ENCODE data around the gene ZNF750.

Gene ZNF750

GRCh38 chr17:82814834-82815233 is 25.0 kb downstream of the ZNF750 start:
- no peak for TF ChIP-seq GLIS3 (CRISPR knock-in tag; IDR thresholded peaks at IDR 0.05)
- TF ChIP-seq CSDC2 (CRISPR knock-in tag; IDR thresholded peaks at IDR 0.05) = no peak
- TF ChIP-seq TOX (CRISPR knock-in tag; IDR thresholded peaks at IDR 0.05; ENCODE audit: borderline replicate concordance) = no peak
- TF ChIP-seq PATZ1 (CRISPR knock-in tag; IDR thresholded peaks at IDR 0.05; ENCODE audit: borderline replicate concordance) = no peak
- TF ChIP-seq ZC3H10 (CRISPR knock-in tag; IDR thresholded peaks at IDR 0.05) = no peak
- no peak for TF ChIP-seq PPARA (CRISPR knock-in tag; IDR thresholded peaks at IDR 0.05; ENCODE audit: borderline replicate concordance)
- TF ChIP-seq ZNF70 (CRISPR knock-in tag; IDR thresholded peaks at IDR 0.05) = no peak
- no peak for TF ChIP-seq RARB (CRISPR knock-in tag; IDR thresholded peaks at IDR 0.05)
- TF ChIP-seq ZNF8 (CRISPR knock-in tag; IDR thresholded peaks at IDR 0.05) = no peak
- TF ChIP-seq ZFP30 (CRISPR knock-in tag; IDR thresholded peaks at IDR 0.05) = no peak
- no peak for TF ChIP-seq ZNF565 (CRISPR knock-in tag; conservative IDR thresholded peaks at IDR 0.05; ENCODE audit: low read depth)
- no peak for TF ChIP-seq ESRRG (CRISPR knock-in tag; IDR thresholded peaks at IDR 0.05)
- no peak for TF ChIP-seq TCF4 (CRISPR knock-in tag; IDR thresholded peaks at IDR 0.05; ENCODE audit: borderline replicate concordance)
- no peak for TF ChIP-seq POU6F1 (CRISPR knock-in tag; IDR thresholded peaks at IDR 0.05; ENCODE audit: borderline replicate concordance, low read depth)
- no peak for TF ChIP-seq ARNTL (CRISPR knock-in tag; IDR thresholded peaks at IDR 0.05; ENCODE audit: borderline replicate concordance, low read depth)
- TF ChIP-seq ZFP3 (CRISPR knock-in tag; IDR thresholded peaks at IDR 0.05) = no peak
- no peak for TF ChIP-seq ISL1 (CRISPR knock-in tag; IDR thresholded peaks at IDR 0.05)
- no peak for TF ChIP-seq OSR1 (CRISPR knock-in tag; IDR thresholded peaks at IDR 0.05)
- TF ChIP-seq BACH2 (CRISPR knock-in tag; IDR thresholded peaks at IDR 0.05; ENCODE audit: borderline replicate concordance) = no peak
- no peak for ATAC-seq

- no peak for ATAC-seq
These were observed 26.3 kb downstream of the ZNF750 start for GRCh38 chr17:82813299-82814051.

More at GRCh38 chr17:82813299-82814051, 26.3 kb downstream of the ZNF750 start:
- TF ChIP-seq POU6F1 (CRISPR knock-in tag; IDR thresholded peaks at IDR 0.05; ENCODE audit: borderline replicate concordance, low read depth) (no peak), ARNTL (CRISPR knock-in tag; IDR thresholded peaks at IDR 0.05; ENCODE audit: borderline replicate concordance, low read depth) (no peak), TOX (CRISPR knock-in tag; IDR thresholded peaks at IDR 0.05; ENCODE audit: borderline replicate concordance) (no peak), PATZ1 (CRISPR knock-in tag; IDR thresholded peaks at IDR 0.05; ENCODE audit: borderline replicate concordance) (no peak), BACH2 (CRISPR knock-in tag; IDR thresholded peaks at IDR 0.05; ENCODE audit: borderline replicate concordance) (no peak), TCF4 (CRISPR knock-in tag; IDR thresholded peaks at IDR 0.05; ENCODE audit: borderline replicate concordance) (no peak), CSRNP3 (CRISPR knock-in tag; IDR thresholded peaks at IDR 0.05) (no peak), ZNF565 (CRISPR knock-in tag; conservative IDR thresholded peaks at IDR 0.05; ENCODE audit: low read depth) (no peak), TSHZ2 (CRISPR knock-in tag; IDR thresholded peaks at IDR 0.05) (no peak), OSR1 (CRISPR knock-in tag; IDR thresholded peaks at IDR 0.05) (no peak)
